Activated T-helper 1 cell treated with anti-CD3 and anti-CD28 coated beads, Interleukin-2, amount 50 U/mL, for 16 hours (primary cell): Measurements from ENCODE around the gene XPR1.

Experiments used
- DNase-seq, 2 donors: peaks; one replicate each; pipeline ENCODE4 v3.0.0-alpha.2; 2020; ENCODE audit warnings: low read depth in 1 of 2, low spot score in 1 of 2

The XPR1 gene

GRCh38 chr1:180927348-180927747, 295.5 kb downstream of the XPR1 start:
- no peak for DNase-seq

GRCh38 chr1:180927841-180928240, 296.0 kb downstream of the XPR1 start:
- no peak for DNase-seq

- no peak for DNase-seq
These were observed 296.8 kb downstream of the XPR1 start for GRCh38 chr1:180928331-180929230.

GRCh38 chr1:180929389-180929788, 297.6 kb downstream of the XPR1 start:
- no peak for DNase-seq

GRCh38 chr1:180930687-180931086, 298.9 kb downstream of the XPR1 start:
- no peak for DNase-seq

- no peak for DNase-seq
These were observed 299.7 kb downstream of the XPR1 start for GRCh38 chr1:180931529-180931928.

- no peak for DNase-seq
These were observed 300.6 kb downstream of the XPR1 start for GRCh38 chr1:180932378-180932777.

GRCh38 chr1:180933141-180933540, 301.3 kb downstream of the XPR1 start:
- DNase-seq: no peak

GRCh38 chr1:180934563-180934962, 302.7 kb downstream of the XPR1 start:
- no peak for DNase-seq

- no peak for DNase-seq
These were observed 303.7 kb downstream of the XPR1 start for GRCh38 chr1:180935326-180936109.

GRCh38 chr1:180936110-180937011, 304.5 kb downstream of the XPR1 start:
- no peak for DNase-seq

- DNase-seq: no peak
These were observed 305.2 kb downstream of the XPR1 start for GRCh38 chr1:180937012-180937372.

GRCh38 chr1:180937624-180938225, 305.9 kb downstream of the XPR1 start:
- no peak for DNase-seq

GRCh38 chr1:180939073-180939710, 307.4 kb downstream of the XPR1 start:
- DNase-seq: no peak

GRCh38 chr1:180939711-180940103, 307.9 kb downstream of the XPR1 start:
- DNase-seq: no peak
